Endothelial cell of umbilical vein (primary cell): ENCODE data around the gene GDF11. TPM values are rescaled to one million over a fixed set of nuclear protein-coding genes. Genes with fewer than 3 reads are reported as not detected.
A peak's percentile ranks its signal among the peaks of the same experiment; 100 is the strongest.

ENCODE experiments used
- BruUV-seq: library from RNA; stranded (reverse); fragments of 400-500 nt; replicated peaks from 2 replicates; lab custom pipeline; 2021; lab: Mats Ljungman, UMichigan
- CTCF ChIA-PET: fragments of 300-600, 350-600 bp; sonication (Branson Sonifier 250); formaldehyde crosslinking; loops from one replicate; lab custom pipeline; 2021; ENCODE audit warnings: antibody characterized with exemption, inconsistent platforms; lab: Charles Lee
- POLR2A ChIA-PET: fragments of 300-600, 350-600 bp; sonication (Branson Sonifier 250); formaldehyde crosslinking; loops from one replicate; lab custom pipeline; 2021; ENCODE audit warnings: antibody characterized with exemption, inconsistent platforms; lab: Charles Lee
- DNase-seq: peaks from one replicate; pipeline ENCODE4 v3.0.0-alpha.2; 2011; ENCODE audit warnings: low read depth, low spot score
- FAIRE-seq: peaks from 2 replicates; lab custom pipeline; 2011; peaks lifted over from hg19 to GRCh38; lab: Jason Lieb, UNC
- H2AFZ ChIP-seq: 2 replicates; pipeline ENCODE4 v1.6.0; 2012; ENCODE audit warnings: low read depth, low read length, control low read depth, inconsistent platforms
- H3K27ac ChIP-seq: 2 replicates; pipeline ENCODE4 v1.5.1; 2011; ENCODE audit warnings: low read depth, mild to moderate bottlenecking, control low read depth, low read length, moderate library complexity; ENCODE audit not compliant: insufficient read depth
- H3K27me3 ChIP-seq, 2 experiments: 2 replicates each; pipeline versions ENCODE4 v1.6.0 to v1.6.1; 2011; ENCODE audit warnings: low read length in 2 of 2, mixed read lengths in 1 of 2; ENCODE audit not compliant: control insufficient read depth in 2 of 2, insufficient read depth in 2 of 2
- H3K36me3 ChIP-seq, 2 experiments: 2 replicates in 1 of 2; 3 replicates in 1 of 2; pipeline ENCODE4 v1.5.1; 2011; ENCODE audit warnings: low read length in 2 of 2, mild to moderate bottlenecking in 1 of 2, moderate library complexity in 1 of 2; ENCODE audit not compliant: control insufficient read depth in 2 of 2, insufficient read depth in 2 of 2; ENCODE audit errors: extremely low read depth in 1 of 2
- H3K4me1 ChIP-seq: 3 replicates; pipeline ENCODE4 v1.5.1; 2011; ENCODE audit warnings: mild to moderate bottlenecking, low read length; ENCODE audit not compliant: control insufficient read depth, insufficient read depth; ENCODE audit errors: extremely low read depth
- H3K4me2 ChIP-seq: 2 replicates; pipeline ENCODE4 v1.6.1; 2011; ENCODE audit warnings: low read length, control low read depth, mixed read lengths; ENCODE audit not compliant: insufficient read depth
- H3K4me3 ChIP-seq, 3 experiments: fragments of 200-600 bp in 1 of 3; sonication (generic), shearing (Covaris generic) in 1 of 3; replicated peaks in 1 of 3; 2 replicates each; pipeline ENCODE4 v1.5.1; 2011 to 2016; ENCODE audit warnings: control low read depth in 3 of 3, low read length in 3 of 3, mild to moderate bottlenecking in 2 of 3, inconsistent platforms in 1 of 3, low read depth in 1 of 3, moderate library complexity in 1 of 3; ENCODE audit not compliant: insufficient read depth in 1 of 3
- H3K79me2 ChIP-seq: 2 replicates; pipeline ENCODE4 v1.6.0; 2012; ENCODE audit warnings: low read length, inconsistent platforms; ENCODE audit not compliant: control insufficient read depth, insufficient read depth
- H3K9ac ChIP-seq: replicated peaks from 2 replicates; pipeline ENCODE3; 2011; ENCODE audit warnings: low read length, control low read depth; ENCODE audit not compliant: insufficient read depth; ENCODE audit errors: extremely low read depth
- H3K9me1 ChIP-seq: replicated peaks from 3 replicates; pipeline ENCODE4 v1.6.0; 2011; ENCODE audit warnings: mild to moderate bottlenecking, low read length; ENCODE audit not compliant: control insufficient read depth, insufficient read depth; ENCODE audit errors: extremely low read depth
- H3K9me3 ChIP-seq: replicated peaks from 2 replicates; pipeline ENCODE4 v1.5.1; 2012; ENCODE audit warnings: low read length, inconsistent platforms; ENCODE audit not compliant: control insufficient read depth, insufficient read depth
- H4K20me1 ChIP-seq: replicated peaks from 2 replicates; pipeline ENCODE3; 2011; ENCODE audit warnings: mild to moderate bottlenecking, low read length; ENCODE audit not compliant: control insufficient read depth, insufficient read depth; ENCODE audit errors: extremely low read depth
- CTCF ChIP-seq, 2 donors: IDR thresholded peaks; 1 replicate in 1 of 2; 2 replicates in 1 of 2; pipeline ENCODE4 v1.5.1; 2011; ENCODE audit warnings: low read length in 2 of 2, mild to moderate bottlenecking in 2 of 2, moderate library complexity in 2 of 2, control low read depth in 1 of 2, inconsistent platforms in 1 of 2, low read depth in 1 of 2; ENCODE audit not compliant: insufficient read depth in 1 of 2; ENCODE audit errors: extremely low read depth in 1 of 2
- EZH2 ChIP-seq: IDR thresholded peaks from 2 replicates; pipeline ENCODE4 v1.6.1; 2012; ENCODE audit warnings: borderline replicate concordance, low read depth, mild to moderate bottlenecking, moderate library complexity, low read length, inconsistent platforms; ENCODE audit not compliant: severe bottlenecking
- FOS ChIP-seq: IDR thresholded peaks from 2 replicates; pipeline ENCODE4 v1.6.1; 2011; ENCODE audit warnings: mild to moderate bottlenecking, low read length, moderate library complexity, borderline replicate concordance; ENCODE audit not compliant: insufficient read depth
- GATA2 ChIP-seq: IDR thresholded peaks from 2 replicates; pipeline ENCODE4 v1.7.0; 2011; ENCODE audit warnings: low read depth, mild to moderate bottlenecking, moderate library complexity, mixed read lengths, low read length; ENCODE audit not compliant: insufficient read length, insufficient read depth
- JUN ChIP-seq: IDR thresholded peaks from 2 replicates; pipeline ENCODE4 v1.6.1; 2011; ENCODE audit warnings: borderline replicate concordance, low read depth; ENCODE audit not compliant: insufficient read length, insufficient read depth
- MYC ChIP-seq: IDR thresholded peaks from one replicate; pipeline ENCODE4 v1.6.1; 2011; ENCODE audit warnings: mild to moderate bottlenecking, low read depth, low read length
- POLR2A ChIP-seq: IDR thresholded peaks from 2 replicates; pipeline ENCODE4 v1.6.1; 2012; ENCODE audit warnings: low read depth, mild to moderate bottlenecking, control low read depth, low read length
- POLR2AphosphoS5 ChIP-seq: IDR thresholded peaks from 2 replicates; pipeline ENCODE4 v1.6.1; 2012; ENCODE audit warnings: low read depth, mild to moderate bottlenecking, control low read depth, low read length, moderate library complexity; ENCODE audit not compliant: insufficient read depth
- dilution Hi-C: fragments of 300-500 bp; cut with MboI; formaldehyde crosslinking; loops from one replicate; pipeline ENCODE4 v1.15.0; 2019; ENCODE audit warnings: low sequenced_read_pairs; ENCODE audit not compliant: extremely low pct_ligation_motif_present
- intact Hi-C: fragments of 100-400 bp; cut with micrococcal nuclease; formaldehyde crosslinking; loops from one replicate; pipeline ENCODE4 v1.10.0; 2022
- polyA plus RNA-seq, 4 experiments: library from polyadenylated mRNA; depleted of rRNA in 3 of 4; stranded (reverse) in 3 of 4; unstranded in 1 of 4; fragments of >200 nt; gene quantifications; 2 replicates each; pipeline versions ENCODE4 v1.2.1 to v1.2.3, GENCODE V29; 2011 to 2012; ENCODE audit warnings: missing spikeins in 1 of 4
- total RNA-seq: library from RNA; stranded (reverse); gene quantifications from 2 replicates; pipeline ENCODE4 v1.2.3, GENCODE V29; 2021
- TF ChIP-seq, protein P1 (sequence below): IDR thresholded peaks from 2 replicates; pipeline ENCODE4 v1.6.1; 2011; ENCODE audit not compliant: insufficient read depth, insufficient read length

GDF11 gene
- total and polyA plus RNA-seq, 2 donors (not counting 3 experiments of a cell fraction or from before 2014, with no cell fraction given) = 10.0 to 18.7 TPM

DNA sequence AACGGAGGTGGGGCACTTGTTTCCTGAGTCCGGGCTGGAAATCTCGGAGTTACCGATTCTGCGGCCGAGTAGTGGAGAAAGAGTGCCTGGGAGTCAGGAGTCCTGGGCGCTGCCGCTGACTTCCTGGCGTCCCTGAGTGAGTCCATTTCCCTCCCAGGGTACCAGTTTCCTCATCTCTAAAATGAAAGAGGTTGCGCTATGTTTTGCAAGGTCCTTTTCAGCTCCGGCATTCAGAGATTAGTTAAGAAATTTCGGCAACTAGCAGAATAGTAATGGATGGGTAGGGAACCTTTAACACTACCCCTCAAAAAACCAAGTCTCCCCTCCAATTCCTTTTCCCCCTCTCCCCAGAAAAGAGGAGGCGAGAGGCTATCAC lies 26.4 kb upstream of the GDF11 start:
- TF ChIP-seq MYC = no peak
- TF ChIP-seq GATA2 = no peak
- TF ChIP-seq EZH2 = no peak
- no peak for TF ChIP-seq FOS
- TF ChIP-seq POLR2AphosphoS5 = no peak
- TF ChIP-seq POLR2A = no peak
- TF ChIP-seq, protein P1, sequence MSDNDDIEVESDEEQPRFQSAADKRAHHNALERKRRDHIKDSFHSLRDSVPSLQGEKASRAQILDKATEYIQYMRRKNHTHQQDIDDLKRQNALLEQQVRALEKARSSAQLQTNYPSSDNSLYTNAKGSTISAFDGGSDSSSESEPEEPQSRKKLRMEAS = no peak
- TF ChIP-seq JUN = no peak
- TF ChIP-seq CTCF (IDR thresholded peaks at IDR 0.05; ENCODE audit: extremely low read depth in 1 of 2, insufficient read depth in 1 of 2, low read depth in 1 of 2, low read length in 2 of 2) = no peak
- Histone ChIP-seq H3K9me1 (no peaks in the 10 kb centered on the region), H3K27ac (peak overlapping the region; percentile 83), H4K20me1 (no peaks in the 10 kb centered on the region), H2AFZ (peak overlapping the region; percentile 97), H3K9me3 (no peaks in the 10 kb centered on the region), H3K27me3 (peaks cover 10 to 17% of the 10 kb centered on the region in 2 experiments), H3K4me3 (peak overlapping the region; percentile 66 to 94 (median 82)), H3K4me1 (peaks cover 28% of the 10 kb centered on the region), H3K4me2 (peak overlapping the region; percentile 87), H3K79me2 (no peaks in the 10 kb centered on the region), H3K36me3 (no peaks in the 10 kb centered on the region), H3K9ac (peak overlapping the region; percentile 89)
- CTCF ChIA-PET = interaction anchor here (1.3 to 11.1 kb wide), 5 partner anchors 12 to 473 kb away, joined by 3 to 151 read pairs (median 5); partner anchors contain the start of genes CD63 and SMARCC2
- dilution Hi-C loops = no loop called here
- no TSS peak for BruUV-seq
- intact Hi-C loops = no loop called here
- peak; percentile 61 for FAIRE-seq
- no peak for DNase-seq
- POLR2A ChIA-PET = no interaction called here
